ENCODE results near the gene SOX12. TPM values are rescaled to one million over a fixed set of nuclear protein-coding genes. Genes with fewer than 3 reads are reported as not detected.

SOX12 gene
- total RNA-seq, 1 experiment from 2014 or later, result 40.4 TPM

DNA sequence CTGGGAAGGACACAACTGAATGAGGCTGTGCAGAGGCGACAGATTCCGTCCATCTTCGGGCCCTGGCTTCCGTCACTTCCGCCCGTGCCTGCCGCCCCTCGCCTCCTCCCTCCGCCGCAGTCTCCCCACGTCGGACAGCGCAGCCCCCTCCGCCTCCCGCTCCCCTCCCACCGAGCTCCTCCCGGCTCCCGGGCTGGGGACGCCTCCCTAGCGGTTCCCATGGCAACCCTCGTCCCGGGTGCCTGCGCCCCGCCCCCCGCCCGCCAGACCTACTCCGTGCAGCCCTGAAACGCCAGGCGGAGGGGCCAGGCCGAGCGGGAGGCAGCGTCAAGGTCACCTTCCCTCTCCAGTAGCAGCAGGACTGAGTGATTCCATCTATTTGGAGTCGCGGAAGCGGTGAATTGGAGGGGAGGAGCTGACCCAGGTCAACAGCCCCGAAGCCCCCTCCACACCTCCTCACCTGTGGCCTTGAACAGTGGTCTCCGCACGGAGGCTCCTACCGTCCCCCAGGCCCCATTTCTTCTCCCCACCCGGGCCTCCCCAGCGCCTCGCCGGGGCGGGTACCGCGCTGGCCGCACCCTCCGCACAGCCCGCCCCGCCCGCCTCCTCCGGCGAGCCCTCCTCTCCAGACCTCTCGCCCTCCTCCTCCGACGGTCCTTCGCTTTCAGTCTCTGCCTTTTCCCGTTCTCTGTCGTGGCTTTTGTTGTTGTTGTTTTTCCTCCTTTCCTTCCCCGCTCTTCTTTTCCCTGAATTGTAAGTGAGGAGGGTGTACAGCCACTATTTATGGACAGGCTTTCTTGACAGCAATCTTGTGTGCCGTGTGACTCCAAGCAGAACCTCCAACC is 22.5 kb downstream of the SOX12 start:
- RAD21 ChIA-PET (ENCODE audit: low non-redundant PET in 1 of 2, low total read pairs in 2 of 2, uncharacterized antibody in 2 of 2, unreplicated experiment in 2 of 2), result interaction anchor here in 1 of 2 experiments (1.0 kb wide), 1 partner anchor 17 kb away, joined by 3 read pairs; no protein-coding TSS in a partner anchor
- ATAC-seq, result peak; percentile 91
- H2AFZ ChIP-seq (ENCODE audit: low read depth, low read length, poor library complexity, severe bottlenecking), result peak overlapping the region; percentile 40

More for the DNA sequence above, 22.5 kb downstream of the SOX12 start:
- Histone ChIP-seq H3K79me2 (ENCODE audit: insufficient read depth, low read length) (no peaks in the 10 kb centered on the region), H3K9me2 (ENCODE audit: insufficient read depth) (no peaks in the 10 kb centered on the region), H3K4me2 (ENCODE audit: low read length) (peak overlapping the region; percentile 95), H3K9me3 (ENCODE audit: control insufficient read depth in 1 of 2, insufficient read depth in 1 of 2, low read depth in 1 of 2, low read length in 2 of 2) (peaks cover 0 to 8% of the 10 kb centered on the region in 2 experiments; a peak in 2 of 4 replicates), H3K27ac (ENCODE audit: low read depth, low read length) (peak overlapping the region; percentile 72), H4K20me1 (ENCODE audit: insufficient read depth) (no peaks in the 10 kb centered on the region), H3K4me3 (replicated peaks in 1 of 2; ENCODE audit: low read depth in 1 of 2, low read length in 2 of 2) (peak overlapping the region; percentile 64 to 80), H3K36me3 (ENCODE audit: control insufficient read depth in 1 of 2, insufficient read depth in 2 of 2, low read length in 2 of 2) (no peaks in the 10 kb centered on the region), H3K9ac (ENCODE audit: low read length) (peak overlapping the region; percentile 71), H3K4me1 (ENCODE audit: control insufficient read depth in 1 of 2, insufficient read depth in 2 of 2, low read length in 2 of 2) (peaks cover 9 to 24% of the 10 kb centered on the region in 2 experiments), H3K27me3 (ENCODE audit: insufficient read depth, low read length) (no peaks in the 10 kb centered on the region)
- no peak for DNase-seq (ENCODE audit: low read depth, low spot score)
- CTCF ChIA-PET, result interaction anchor here (0.7 to 1.1 kb wide), 4 partner anchors 14 to 298 kb away, joined by 3 to 5 read pairs (median 4); no protein-coding TSS in a partner anchor
- intact Hi-C loops (cut with micrococcal nuclease), result no loop called here
- TF ChIP-seq EGR1 (IDR thresholded peaks at IDR 0.05; ENCODE audit: low read depth) (no peak; the same call in 1 of the 2 replicates), POLR2A (IDR thresholded peaks at IDR 0.05; ENCODE audit: borderline replicate concordance, extremely low read depth, insufficient read depth, insufficient read length) (peak; percentile 70), ATF3 (IDR thresholded peaks at IDR 0.05) (no peak), CBX3 (IDR thresholded peaks at IDR 0.05; ENCODE audit: low read depth) (peak; percentile 67; the same call in 1 of the 2 replicates), EZH2phosphoT487 (IDR thresholded peaks at IDR 0.05; ENCODE audit: borderline replicate concordance) (no peak), TCF7L2 (IDR thresholded peaks at IDR 0.05; ENCODE audit: borderline replicate concordance, extremely low read depth, insufficient read depth, insufficient read length) (no peak), CEBPB (IDR thresholded peaks at IDR 0.05; ENCODE audit: low read depth) (no peak), MAX (IDR thresholded peaks at IDR 0.05) (peak; percentile 62; the same call in 1 of the 2 replicates), ELF1 (IDR thresholded peaks at IDR 0.05; ENCODE audit: borderline replicate concordance, low read depth) (no peak), ZNF274 (IDR thresholded peaks at IDR 0.05; ENCODE audit: low read depth, low read length) (no peak), JUND (IDR thresholded peaks at IDR 0.05) (no peak), SIN3A (IDR thresholded peaks at IDR 0.05; ENCODE audit: low read depth) (no peak), YY1 (IDR thresholded peaks at IDR 0.05; ENCODE audit: extremely low read depth, insufficient replicate concordance, low read depth, low read length) (no peak), POLR2AphosphoS5 (IDR thresholded peaks at IDR 0.05; ENCODE audit: low read depth, low read length) (peak; percentile 69), ZFX (IDR thresholded peaks at IDR 0.05) (peak; percentile 51; the same call in 1 of the 2 replicates), SRF (IDR thresholded peaks at IDR 0.05; ENCODE audit: low read depth) (no peak), ZBTB33 (IDR thresholded peaks at IDR 0.05; ENCODE audit: extremely low read depth, insufficient replicate concordance, low read length) (no peak), SP1 (IDR thresholded peaks at IDR 0.05; ENCODE audit: low read depth) (no peak; the same call in 1 of the 2 replicates)
- TF ChIP-seq, protein P1, sequence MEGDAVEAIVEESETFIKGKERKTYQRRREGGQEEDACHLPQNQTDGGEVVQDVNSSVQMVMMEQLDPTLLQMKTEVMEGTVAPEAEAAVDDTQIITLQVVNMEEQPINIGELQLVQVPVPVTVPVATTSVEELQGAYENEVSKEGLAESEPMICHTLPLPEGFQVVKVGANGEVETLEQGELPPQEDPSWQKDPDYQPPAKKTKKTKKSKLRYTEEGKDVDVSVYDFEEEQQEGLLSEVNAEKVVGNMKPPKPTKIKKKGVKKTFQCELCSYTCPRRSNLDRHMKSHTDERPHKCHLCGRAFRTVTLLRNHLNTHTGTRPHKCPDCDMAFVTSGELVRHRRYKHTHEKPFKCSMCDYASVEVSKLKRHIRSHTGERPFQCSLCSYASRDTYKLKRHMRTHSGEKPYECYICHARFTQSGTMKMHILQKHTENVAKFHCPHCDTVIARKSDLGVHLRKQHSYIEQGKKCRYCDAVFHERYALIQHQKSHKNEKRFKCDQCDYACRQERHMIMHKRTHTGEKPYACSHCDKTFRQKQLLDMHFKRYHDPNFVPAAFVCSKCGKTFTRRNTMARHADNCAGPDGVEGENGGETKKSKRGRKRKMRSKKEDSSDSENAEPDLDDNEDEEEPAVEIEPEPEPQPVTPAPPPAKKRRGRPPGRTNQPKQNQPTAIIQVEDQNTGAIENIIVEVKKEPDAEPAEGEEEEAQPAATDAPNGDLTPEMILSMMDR (IDR thresholded peaks at IDR 0.05 in 2 of 3, conservative IDR thresholded peaks at IDR 0.05 in 1 of 3; ENCODE audit: borderline replicate concordance in 1 of 3, insufficient read depth in 1 of 3, low read depth in 2 of 3, low read length in 2 of 3), result no peak
- POLR2A ChIA-PET, result interaction anchor here (0.6 to 1.4 kb wide), 11 partner anchors 8 to 35 kb away, joined by 3 to 8 read pairs (median 4); partner anchors contain the start of genes SOX12 and TRIB3
- BruUV-seq (replicated peaks), result TSS peak; percentile 34

Data from HCT116 (cell line).